ACHN (cell line): ENCODE results near the gene ADPRHL1.
"Not testable (repeated sequence)": the region's sequence is repeated elsewhere in the genome, so short reads cannot be mapped to it uniquely, and the experiment has no call there.

Experiments
- DNase-seq: peaks from one replicate; pipeline ENCODE4 v3.0.0-alpha.2; 2015
- in situ Hi-C: cut with HindIII; loops from 2 replicates; pipeline ENCODE4 v1.10.0; 2017; ENCODE audit warnings: low sequenced_read_pairs, low pct_ligation_motif_present, low pct_unique_long_range_greater_than_20kb

The ADPRHL1 gene

GRCh38 chr13:113483504-113484293 lies 30.4 kb upstream of the ADPRHL1 start:
- in situ Hi-C loops = no loop called here
- no peak for DNase-seq

DNA sequence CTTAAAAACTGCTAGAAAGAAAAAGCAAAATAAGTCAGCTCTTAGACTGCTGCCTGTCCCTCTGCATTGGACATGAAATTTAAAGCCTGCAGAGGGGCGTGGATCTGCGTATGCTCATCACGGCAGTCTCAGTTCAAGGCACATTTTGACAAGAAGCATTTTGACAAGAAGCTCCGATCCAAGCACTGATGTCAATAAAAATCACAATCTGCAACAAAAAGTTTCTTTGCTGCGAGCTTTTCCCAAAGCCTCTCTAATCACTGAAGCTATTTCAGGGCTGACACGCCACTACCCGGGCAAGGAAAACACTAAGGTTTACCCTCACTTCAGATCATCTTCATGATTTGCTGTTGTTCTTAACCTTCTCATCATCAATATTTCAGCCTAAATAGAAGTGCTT lies 29.8 kb upstream of the ADPRHL1 start:
- DNase-seq = no peak
- in situ Hi-C loops = no loop called here

GRCh38 chr13:113479179-113479578 lies 25.9 kb upstream of the ADPRHL1 start:
- in situ Hi-C loops = no loop called here
- DNase-seq = no peak

DNA sequence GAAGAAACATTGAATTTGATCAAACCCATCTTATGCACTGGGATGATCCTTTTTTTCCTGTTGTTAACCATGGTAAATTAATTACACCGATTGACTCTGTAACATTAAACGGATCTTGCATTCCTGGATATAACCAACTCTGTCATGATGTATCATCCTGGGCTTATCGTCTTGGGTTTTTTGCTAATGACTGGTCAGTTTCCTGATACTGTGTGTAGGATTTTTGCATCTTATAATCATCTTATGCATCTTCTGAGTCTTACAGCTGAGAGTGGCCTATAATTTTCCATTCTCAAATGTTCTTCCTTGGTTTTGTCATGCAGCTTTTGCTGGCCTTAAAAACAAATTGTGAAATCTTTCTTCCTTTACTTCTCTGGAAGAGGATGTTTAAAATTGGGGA lies 24.4 kb upstream of the ADPRHL1 start:
- in situ Hi-C loops = no loop called here
- DNase-seq = no peak

- in situ Hi-C loops = no loop called here
- DNase-seq = no peak
These were observed 23.5 kb upstream of the ADPRHL1 start for GRCh38 chr13:113476811-113477210.

DNA sequence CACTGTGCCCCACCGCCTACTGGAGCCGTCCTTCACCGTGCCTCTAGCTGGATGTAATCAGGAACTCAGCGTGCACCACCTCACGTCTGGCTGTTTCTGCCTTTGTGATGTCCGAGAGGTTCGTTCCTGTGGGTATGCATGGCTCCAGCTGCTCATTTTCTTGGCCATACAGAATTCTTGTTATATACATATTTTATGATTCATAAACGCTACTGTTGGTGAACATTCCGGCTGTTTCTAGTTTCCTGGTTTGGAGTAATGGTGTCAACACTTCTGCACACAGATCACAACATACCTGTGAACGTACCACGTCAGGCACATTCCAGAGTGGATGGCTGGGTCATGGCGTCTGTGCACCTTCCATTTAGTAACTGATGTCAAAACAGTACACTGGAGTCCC lies 22.6 kb upstream of the ADPRHL1 start:
- in situ Hi-C loops = no loop called here
- DNase-seq = no peak

GRCh38 chr13:113475280-113475679 lies 22.0 kb upstream of the ADPRHL1 start:
- no peak for DNase-seq
- in situ Hi-C loops = no loop called here

- in situ Hi-C loops = no loop called here
- DNase-seq = no peak
These were observed 20.9 kb upstream of the ADPRHL1 start for GRCh38 chr13:113474179-113474578.

- in situ Hi-C loops = no loop called here
These were observed 19.2 kb upstream of the ADPRHL1 start for GRCh38 chr13:113472355-113473025.

DNA sequence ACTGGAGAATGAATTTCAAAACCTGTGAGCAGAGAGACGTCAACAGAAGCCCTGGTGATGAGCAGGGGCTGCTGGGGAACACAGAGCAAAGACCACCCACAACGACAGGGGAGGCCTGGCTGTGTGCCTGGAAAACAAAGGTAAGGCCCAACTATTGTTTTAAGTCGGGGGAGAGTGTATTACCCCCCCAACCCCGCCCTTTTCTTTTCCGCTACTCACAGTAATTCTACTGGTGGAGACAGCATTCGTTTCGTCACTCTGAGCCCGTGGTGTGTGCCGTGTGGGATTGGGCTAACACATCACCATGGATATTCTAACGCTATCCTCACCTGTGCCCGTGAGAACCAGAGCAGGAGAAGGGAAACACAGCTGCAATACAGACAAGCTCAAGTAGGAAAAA lies 18.6 kb upstream of the ADPRHL1 start:
- DNase-seq = no peak
- in situ Hi-C loops = no loop called here

More at GRCh38 chr13:113472355-113473025, 19.2 kb upstream of the ADPRHL1 start:
- DNase-seq = no peak

DNA sequence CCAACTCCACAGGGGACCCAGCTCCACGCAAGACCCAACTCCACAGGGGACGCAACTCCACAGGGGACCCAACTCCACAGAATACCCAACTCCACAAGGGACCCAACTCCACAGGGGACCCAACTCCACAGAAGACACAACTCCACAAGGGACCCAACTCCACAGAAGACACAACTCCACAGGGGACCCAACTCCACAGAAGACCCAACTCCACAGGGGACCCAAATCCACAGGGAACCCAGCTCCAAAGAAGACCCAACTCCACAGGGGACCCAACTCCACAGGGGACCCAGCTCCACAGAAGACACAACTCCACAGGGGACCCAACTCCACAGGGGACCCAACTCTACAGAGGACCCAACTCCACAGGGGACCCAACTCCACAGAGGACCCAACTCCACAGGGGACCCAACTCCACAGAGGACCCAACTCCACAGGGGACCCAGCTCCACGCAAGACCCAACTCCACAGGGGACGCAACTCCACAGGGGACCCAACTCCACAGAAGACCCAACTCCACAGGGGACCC lies 17.4 kb upstream of the ADPRHL1 start:
- in situ Hi-C loops = not testable (repeated sequence)

DNA sequence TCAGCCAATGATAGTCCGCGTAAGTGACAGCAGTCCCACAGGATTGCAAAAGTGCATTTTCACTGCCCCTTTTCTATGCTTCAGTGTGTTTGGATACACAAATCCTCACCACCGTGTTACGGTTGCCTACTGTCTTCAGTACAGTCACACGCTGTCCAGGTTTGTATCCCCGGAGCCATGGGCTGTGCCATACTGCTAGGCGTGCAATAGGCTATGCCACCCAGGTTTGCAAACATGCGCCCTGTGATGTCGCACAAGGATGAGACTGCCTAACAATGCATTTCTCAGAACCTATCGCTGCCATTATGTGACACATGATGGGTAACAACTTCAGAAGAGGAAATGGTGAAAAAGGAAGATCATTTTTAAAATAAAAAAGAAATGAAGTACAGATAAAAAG lies 16.8 kb upstream of the ADPRHL1 start:
- DNase-seq = no peak
- in situ Hi-C loops = no loop called here

More for the DNA sequence above, 17.4 kb upstream of the ADPRHL1 start:
- not testable (repeated sequence) for DNase-seq

DNA sequence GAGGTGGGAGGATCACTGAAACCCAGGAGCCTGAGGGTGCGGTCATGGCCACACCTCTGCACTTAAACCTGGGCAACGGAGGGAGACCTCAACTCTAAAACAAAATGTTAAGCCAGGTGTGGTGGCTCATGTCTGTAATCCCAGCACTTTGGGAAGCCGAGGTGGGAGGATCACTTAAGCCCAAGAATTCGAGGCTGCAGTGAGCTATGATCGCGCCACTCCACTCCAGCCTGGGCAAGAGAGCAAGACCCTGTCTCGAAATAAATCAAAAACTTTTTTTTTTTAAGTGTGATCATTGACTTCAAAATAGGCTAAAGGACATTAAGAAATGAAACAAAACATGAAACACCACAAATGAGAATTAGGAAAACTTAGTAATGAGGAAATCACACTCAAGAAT lies 16.3 kb upstream of the ADPRHL1 start:
- DNase-seq = no peak
- in situ Hi-C loops = no loop called here

- in situ Hi-C loops = no loop called here
- DNase-seq = no peak
These were observed 15.3 kb upstream of the ADPRHL1 start for GRCh38 chr13:113468472-113469201.

- DNase-seq = no peak
- in situ Hi-C loops = no loop called here
These were observed 14.7 kb upstream of the ADPRHL1 start for GRCh38 chr13:113468029-113468428.

- in situ Hi-C loops = no loop called here
- no peak for DNase-seq
These were observed 13.1 kb upstream of the ADPRHL1 start for GRCh38 chr13:113466383-113466782.

DNA sequence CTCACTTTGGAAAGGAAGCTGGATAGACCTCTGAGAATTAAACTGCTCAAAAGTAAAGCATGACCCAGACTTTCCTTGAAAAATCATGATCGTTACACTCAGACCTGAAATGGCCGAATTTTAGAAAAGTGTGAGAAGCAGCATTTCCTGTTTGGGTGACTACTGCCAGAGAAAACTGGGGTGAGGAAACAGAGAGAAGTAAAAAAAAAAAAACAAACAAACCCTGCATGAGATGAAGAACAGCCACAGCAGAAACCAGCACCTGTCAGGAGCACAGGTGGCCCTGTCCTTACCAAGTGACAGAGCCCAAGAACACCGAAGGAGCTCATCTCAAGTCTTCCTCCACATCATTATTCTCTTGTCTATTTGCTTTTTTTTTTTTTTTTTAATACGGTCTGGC lies 12.0 kb upstream of the ADPRHL1 start:
- in situ Hi-C loops = no loop called here
- no peak for DNase-seq

DNA sequence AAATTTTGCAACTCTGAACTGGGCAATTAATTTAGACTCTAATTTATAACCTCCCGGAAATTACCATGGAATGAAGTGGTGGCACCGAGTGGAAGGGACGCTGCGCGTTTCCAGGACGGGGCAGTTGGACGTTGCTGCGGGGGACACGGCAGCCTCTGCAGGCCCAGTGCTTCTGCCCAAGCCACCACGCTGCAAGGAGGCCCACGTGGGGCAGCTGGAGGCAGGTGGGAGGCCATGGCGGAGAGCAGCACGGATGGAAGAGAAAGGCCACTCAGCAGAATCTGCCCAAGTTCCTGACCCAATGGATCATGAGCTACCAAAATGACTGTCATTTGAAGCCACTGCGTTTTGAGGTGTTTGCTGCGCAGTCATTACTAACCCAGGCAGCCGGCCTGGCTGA lies 11.2 kb upstream of the ADPRHL1 start:
- no peak for DNase-seq
- in situ Hi-C loops = no loop called here

DNA sequence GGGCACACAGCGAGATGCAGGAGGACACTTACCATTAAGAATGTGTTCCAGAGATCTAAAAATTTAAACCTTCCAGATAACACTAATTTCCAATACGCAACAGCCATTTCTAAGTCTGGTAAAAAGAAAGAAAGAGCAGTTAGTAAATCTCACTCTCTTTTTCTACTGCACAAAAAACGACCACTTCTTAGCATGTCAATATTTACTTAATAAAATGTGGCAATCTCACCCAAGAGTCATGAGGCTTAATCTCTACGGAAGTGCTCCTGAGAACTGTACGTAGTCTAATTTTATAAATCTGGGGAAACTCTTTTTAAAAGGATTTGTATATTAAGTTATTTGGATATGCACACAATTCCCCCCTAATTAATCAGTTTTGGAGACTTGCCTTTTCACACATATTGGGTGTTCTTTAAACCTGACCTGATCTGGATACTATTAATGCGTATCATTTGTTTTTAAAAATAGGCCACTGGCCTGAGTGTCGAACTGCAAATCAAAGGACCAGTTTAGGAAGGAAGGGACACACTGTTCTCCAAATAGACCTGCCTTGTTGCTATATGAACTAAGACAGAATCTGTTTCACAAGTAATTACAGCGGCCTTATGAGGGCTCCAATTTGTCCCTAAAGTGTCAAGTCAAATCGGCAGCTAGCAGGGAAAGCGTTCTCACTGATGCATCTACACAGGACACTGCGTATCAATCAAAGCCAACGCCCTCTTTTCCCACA lies 7.9 kb upstream of the ADPRHL1 start:
- in situ Hi-C loops = no loop called here
- no peak for DNase-seq
